ENCODE results near the gene HMGCL.

DNA sequence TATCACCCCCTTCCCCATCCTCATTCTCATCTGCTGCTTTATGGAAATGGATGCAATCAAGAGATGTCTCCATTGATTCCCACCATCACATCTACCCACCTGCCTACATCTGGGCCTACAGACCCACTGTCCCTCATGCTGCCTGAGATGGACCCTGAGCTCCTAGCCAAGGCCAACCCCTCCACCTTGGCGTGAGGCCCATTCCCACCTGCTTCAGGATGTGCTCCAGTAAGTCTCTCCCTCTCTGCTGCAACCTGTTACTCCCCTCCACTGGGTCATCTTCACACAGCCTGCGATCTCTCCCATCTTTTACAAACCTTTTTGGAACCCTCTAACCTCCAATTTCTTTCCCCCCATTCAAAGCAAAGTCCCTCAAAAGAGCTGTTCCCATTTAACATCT, 20.2 kb downstream of the HMGCL start:
- TF ChIP-seq TAF1 (IDR thresholded peaks at IDR 0.05; ENCODE audit: borderline replicate concordance, low read depth, low read length) (no peak), POLR2AphosphoS5 (IDR thresholded peaks at IDR 0.05; ENCODE audit: low read depth, low read length) (no peak), POLR2A (IDR thresholded peaks at IDR 0.05; ENCODE audit: low read depth, low read length) (no peak)

Measured in GM12892 (cell line).